ENCODE data around the gene TWIST2.

The TWIST2 gene

GRCh38 chr2:238875101-238875470 lies 27.2 kb downstream of the TWIST2 start:
- DNase-seq: no peak

- DNase-seq: no peak
Measured at GRCh38 chr2:238875471-238876231, 27.8 kb downstream of the TWIST2 start.

DNA sequence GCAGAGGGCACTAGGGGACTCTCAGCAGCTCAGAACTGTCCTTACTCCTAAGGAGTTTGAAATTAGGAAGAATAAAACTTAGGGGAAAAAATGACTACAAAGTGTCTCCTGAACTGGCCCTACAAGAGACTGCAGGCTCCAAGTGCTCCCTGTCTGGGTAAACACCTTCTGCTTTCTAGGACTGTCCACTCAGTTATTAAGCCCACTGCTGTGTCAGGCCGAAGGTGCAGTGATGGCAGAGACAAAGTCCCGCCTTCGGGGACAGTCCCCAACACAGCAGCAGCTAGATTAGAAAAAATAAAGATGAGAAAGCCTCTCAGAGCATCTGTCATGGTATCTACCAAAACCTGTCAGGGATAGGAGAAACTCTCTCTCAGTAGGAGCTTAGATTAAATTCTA lies 28.3 kb downstream of the TWIST2 start:
- DNase-seq: no peak

DNA sequence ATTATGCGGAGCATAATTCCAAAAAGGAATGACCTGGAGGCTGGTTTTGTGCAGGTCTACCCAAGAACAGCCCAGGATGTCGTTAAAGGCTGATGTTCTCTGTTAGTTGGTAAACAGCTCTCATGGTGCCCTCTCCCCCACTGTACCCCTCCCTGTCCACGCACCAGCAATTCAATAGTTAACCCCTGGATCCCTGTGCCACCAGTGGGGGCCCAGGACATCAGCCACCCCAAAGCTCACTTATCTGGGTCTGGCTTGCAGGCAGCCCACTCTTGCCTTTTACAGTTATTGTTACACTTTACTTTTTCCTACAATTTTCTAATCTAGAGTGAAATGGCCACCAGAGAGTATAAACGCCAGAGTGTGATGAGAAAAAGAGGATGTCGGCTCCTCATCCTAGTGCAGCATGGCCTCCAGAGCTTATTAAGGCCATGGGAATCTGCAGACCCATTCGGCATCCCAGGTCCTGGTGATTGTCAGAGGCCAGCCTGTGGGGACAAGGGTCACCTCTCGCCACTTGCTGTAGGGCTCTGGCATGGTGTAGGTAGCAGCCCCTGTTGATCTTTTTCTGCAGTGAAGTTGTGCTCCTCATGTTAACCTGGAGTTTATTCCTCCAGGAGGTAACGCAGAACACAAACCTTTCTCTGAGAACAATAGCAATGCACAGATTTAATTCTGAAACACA lies 30.3 kb downstream of the TWIST2 start:
- DNase-seq: no peak

GRCh38 chr2:238879043-238879442 lies 31.2 kb downstream of the TWIST2 start:
- DNase-seq: no peak

- DNase-seq: no peak
Measured at GRCh38 chr2:238879621-238880377, 31.9 kb downstream of the TWIST2 start.

DNA sequence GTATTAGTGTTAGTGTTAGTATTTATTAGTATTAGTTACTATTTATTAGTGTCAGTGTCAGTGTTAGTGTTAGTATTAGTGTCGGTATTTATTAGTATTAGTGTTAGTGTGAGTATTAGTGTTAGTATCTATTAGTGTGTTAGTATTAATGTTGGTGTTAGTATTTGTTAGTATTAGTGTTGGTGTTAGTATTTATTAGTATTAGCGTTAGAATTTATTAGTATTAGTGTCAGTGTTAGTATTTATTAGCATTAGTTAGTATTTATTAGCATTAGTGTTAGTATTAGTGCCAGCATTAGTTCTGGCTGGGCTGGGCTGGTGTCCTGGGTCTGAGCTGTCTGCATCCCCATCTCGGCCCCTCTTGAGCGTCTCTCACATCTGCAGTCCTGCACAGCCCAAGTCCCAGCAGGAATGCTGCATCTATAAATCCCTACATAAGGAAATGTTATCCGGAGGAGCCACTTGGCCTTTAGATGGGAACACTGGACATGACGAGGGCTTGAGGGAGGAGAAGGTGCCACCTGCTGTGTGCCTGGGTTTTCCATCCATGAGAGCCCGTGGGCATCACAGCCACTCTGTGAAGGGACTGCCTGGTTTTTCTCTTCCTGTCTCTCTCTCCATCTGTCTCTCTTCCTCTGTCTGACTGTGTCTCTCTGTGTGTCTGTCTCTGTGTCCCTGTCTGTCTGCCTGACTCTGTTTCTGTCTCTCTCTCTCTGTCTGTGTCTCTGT lies 33.6 kb downstream of the TWIST2 start:
- no peak for DNase-seq

- DNase-seq: no peak
Measured at GRCh38 chr2:238882082-238882755, 34.3 kb downstream of the TWIST2 start.

- no peak for DNase-seq
Measured at GRCh38 chr2:238883421-238883901, 35.6 kb downstream of the TWIST2 start.

GRCh38 chr2:238884122-238884811 lies 36.4 kb downstream of the TWIST2 start:
- no peak for DNase-seq

DNA sequence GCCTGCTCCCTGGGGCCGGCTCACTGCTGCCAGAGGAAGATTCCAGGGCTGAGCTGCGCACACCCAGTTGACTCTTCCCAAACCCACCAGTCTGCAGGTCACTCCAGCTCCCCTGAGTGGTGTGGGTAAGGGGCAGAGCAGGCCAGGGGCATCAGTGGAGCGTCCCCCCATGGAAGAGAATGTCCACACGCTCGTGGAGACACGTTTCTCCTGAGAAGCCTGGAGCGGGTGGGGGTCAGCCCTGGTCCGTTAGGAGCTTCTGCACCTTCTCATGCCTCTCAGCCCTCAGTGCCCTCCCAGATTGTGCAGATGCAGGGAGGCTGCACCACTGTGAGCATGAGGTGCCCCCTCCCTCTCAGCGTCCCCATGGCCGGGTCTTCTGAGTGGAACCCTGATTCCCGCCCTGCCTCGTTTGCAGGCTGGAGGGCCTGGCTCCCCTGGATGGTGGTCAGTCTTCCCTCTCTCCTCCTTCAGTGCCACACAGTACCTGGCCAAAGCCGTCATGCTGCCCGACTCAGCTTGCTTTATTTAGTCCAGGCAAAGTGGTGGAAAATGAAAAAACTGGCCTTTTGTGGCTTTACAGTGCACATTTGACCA lies 37.0 kb downstream of the TWIST2 start:
- DNase-seq: no peak

DNA sequence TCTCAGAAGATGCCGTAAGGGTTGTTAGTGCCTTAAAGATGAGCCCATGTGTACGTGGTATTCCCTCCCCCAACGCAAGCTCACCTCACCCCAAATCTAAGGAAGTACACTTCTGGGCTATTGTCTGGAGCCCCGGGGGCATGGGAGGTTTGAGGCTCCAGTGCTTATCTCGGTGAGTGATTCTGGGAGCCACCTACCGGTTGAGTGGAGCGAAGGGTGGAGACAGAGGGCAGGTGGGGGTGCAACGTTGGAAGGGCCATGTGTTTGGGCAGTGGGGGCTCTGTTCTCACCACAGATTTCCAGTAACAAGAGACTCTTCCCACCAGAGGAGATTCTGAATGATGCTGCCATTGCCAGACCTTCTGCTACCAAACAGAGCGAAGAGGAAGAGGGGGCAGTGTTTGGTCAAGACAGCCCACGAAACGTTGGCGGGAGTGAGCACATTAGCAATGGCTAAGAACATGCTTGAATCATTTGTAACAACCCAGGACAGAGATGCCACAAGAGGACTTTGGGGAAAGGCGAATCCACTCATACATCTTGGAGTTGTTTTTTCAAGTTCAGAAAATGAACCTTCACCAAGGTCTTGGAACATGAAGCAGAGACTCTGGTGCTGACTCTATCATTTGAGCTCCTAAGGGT lies 38.7 kb downstream of the TWIST2 start:
- no peak for DNase-seq

GRCh38 chr2:238887616-238888015 lies 39.7 kb downstream of the TWIST2 start:
- DNase-seq: no peak

DNA sequence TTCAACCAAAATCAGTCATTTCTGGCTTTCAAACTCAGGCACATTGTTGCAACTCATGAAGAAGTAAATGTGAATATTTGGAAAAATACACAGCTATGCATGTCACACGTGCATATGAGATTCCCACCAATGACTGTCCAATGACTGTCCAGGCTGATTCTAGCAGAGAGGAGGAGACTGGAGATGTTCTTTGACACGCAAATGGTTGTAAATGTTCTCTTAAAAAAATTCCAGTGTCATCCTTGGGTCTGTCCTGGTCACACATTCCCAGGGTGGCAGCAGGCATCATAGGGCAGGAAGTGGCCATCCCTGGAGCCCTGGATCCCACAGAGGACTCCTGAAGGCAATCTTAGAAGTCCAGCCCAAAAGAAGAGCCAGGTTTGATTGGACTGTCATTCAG lies 40.9 kb downstream of the TWIST2 start:
- no peak for DNase-seq

GRCh38 chr2:238890131-238890530 lies 42.2 kb downstream of the TWIST2 start:
- DNase-seq: no peak

- no peak for DNase-seq
Measured at GRCh38 chr2:238890618-238891456, 43.0 kb downstream of the TWIST2 start.

GRCh38 chr2:238891457-238892203 lies 43.7 kb downstream of the TWIST2 start:
- no peak for DNase-seq

DNA sequence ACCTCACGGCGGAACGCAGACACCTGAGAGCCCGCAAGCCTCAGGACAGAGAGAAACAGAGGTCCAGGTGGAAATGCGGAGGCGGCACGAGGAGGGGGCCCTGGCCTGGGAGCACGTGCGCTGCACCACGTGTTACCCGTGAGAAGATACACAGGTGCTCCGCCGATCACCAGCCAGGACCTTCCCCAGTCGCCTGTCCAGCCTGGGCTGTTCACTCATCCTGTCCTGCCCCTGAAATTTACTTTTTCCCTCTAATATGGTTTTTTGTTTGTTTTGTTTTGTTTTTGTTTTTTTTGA lies 44.3 kb downstream of the TWIST2 start:
- DNase-seq: no peak

DNA sequence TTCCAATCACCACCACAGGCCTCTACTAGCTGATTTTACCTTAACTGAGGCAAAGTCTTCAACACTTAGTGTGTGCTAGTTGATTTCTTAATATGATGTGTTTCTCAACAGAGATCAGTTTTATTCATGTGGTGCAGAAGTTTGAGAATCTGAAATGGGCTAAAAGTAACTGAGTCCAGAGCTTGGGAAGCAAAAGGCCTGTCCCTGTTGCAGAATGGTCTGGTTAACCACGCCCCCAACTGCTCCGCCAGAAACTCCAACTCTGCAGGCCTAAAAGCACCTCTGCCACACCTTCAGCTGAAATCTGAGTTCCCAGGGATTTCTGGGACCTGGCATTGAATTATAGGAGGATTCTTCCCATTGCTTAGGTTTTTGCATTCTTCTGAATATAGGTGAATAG lies 44.9 kb downstream of the TWIST2 start:
- no peak for DNase-seq
